SKM-1 (cell line): ENCODE data around the gene RPS19.

Experiments used
- DNase-seq: peaks from one replicate; lab custom pipeline; 2025; ENCODE audit not compliant: unreplicated experiment; lab: John Stamatoyannopoulos, UW

RPS19 gene

DNA sequence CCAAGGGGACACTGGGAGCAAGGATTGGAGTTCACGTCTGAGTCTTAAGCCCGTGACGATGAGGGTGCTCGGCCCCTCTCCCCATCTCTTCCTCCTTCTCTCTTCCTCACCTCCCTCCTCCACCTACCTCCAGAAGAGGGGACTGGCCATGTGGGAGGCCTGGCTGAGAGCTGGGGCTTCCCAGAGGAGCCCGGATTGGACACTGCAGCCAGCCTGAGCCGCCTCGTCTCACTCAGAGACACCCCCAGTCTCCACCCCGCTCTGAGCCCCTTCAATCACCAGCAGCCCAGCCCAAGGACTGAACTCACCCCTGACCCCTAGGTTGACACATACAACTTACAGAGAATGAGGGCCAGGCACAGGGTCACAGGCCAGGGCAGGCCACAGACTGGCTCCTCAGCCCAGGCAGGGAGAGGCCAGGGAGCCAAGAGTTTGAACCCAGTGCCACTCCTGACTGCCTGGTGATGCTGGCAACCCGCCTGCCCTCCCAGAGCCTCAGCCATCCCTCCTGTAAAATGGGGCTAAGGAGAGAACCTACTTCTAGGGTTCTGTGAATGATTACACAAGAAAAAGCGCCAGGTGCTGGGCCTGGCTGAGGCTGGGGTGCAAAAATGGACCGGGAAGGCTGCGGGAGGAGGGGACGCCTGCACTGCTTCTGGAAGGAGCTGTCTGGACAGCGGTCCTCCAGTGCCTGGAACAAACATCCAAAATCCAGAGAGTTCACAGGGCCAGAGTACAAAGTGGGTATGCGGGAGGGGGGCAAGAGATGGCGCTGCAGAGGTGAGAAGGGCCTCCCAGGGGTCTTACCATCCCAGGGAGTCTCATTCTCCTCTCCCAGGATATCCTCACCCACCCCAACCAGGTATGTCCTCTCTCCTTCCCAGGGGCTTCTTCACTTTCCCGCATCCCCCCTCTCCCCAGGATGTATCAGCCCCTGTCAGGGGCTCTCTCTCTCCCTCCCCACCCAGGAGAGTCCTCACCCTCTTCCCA, 18.2 kb downstream of the RPS19 start:
- no peak for DNase-seq

- DNase-seq, result no peak
Observed at GRCh38 chr19:41879080-41879479, 19.0 kb downstream of the RPS19 start.

- no peak for DNase-seq
Observed at GRCh38 chr19:41879670-41880328, 19.7 kb downstream of the RPS19 start.

GRCh38 chr19:41880329-41880708, 20.3 kb downstream of the RPS19 start:
- no peak for DNase-seq

DNA sequence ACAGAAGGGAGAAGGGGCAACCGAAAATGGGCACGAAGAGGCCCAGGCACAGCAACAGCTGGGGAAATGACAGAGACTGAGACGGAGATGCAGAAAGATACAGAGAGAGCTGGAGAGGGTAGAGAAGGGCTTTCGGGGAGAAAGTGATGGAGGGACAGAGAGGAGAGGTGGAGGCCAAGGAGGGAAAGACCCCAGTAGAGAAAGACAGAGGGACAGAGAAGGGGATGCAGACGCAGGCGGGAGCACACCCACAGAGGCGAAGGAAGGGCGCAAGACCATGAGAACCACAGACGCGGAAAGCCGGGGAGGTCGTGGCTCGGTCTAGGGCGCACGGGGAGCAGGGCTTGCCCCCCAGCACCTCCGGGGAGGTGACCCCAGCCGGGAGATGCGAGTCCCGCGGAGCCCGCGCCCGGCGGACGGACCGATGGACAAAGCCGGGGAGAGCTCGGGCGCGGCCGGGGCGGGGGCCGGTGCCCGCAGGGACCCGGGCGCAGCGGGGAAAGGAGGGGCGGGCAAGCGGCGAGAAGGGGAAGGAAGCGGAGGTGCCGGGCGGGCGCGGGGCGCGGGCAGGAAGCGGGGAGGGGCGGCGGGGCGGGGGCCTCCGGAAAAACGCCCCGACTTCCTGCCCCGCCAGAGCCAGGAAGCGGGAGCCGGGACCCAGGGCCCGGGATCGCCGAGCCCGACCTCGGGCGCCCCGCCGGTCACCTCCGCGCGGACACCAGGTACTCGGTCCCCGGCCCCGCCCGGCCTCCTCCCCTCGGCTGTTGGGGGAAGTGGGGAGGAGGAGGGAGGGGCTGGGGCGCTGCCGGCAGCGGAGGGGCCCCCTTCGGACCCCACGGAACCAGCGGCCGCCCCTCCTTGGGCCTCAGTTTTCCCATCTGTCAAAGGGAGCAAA, 22.8 kb downstream of the RPS19 start, which contains the start of gene ARHGEF1:
Gene ARHGEF1, plus strand, starts transcription at position 617 of the 895 bp plus-strand sequence. CDS start 4,899 bp downstream, outside the sequence.
- peak; percentile 17 for DNase-seq

DNA sequence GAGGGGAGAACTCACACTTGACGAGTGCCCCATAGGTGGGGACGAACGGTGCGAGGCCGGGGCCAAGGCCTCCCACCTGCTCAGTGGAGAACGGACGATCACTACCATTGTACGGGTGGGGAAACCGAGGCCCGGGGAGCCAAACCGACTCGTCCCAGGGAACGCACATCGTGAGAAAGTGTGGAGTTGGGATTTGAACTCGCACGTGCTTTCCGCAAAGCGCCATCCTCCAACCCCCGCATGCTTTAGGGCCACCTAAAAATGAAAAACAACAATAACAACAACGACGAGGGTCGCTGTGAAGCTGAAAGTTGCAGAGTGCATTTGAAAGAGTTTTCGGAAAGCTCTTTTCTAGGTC, 23.4 kb downstream of the RPS19 start:
- no peak for DNase-seq

DNA sequence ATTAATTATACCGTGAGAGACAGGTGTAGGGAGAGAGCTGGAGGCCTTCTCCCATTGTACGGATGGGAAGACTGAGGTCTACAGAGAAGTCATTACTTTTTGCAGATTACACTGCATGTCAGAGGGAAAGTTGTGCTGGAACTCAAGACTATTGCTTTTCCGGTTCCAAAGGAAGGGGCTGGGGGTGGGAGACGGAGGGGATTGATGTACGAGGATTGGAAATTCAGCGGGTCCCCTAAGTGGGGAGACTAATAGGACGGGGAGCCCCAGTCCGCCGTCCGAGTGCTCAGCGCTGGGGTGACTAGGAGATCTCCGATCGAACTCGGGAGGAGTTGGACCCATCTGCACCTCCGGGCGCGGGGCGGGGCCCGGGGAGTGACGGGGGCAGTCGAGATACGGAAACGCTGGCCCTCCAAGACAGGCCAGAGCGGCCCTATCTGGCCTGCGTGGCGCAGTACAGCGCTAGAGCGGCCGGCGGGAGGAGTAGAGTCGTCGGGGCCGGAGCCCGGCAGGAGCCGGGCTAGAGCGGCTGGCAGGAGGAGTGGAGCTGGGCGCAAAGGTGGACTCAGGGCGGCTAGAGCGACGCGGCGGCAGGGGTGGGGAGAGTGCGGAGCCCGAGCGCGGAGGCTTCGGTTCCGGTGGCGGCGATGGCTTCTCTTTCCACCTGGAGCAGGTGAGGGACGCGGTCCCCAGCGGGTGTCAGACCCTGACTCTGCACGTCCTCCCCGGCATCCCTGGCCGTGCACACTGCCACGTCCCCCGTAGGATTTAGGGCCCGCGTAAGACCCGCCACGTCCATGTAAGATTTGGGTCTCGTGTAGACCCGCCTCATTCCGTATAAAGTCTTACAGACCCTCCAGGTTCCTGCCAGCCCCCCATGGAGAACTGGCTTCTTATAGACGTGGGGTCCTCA, 24.0 kb downstream of the RPS19 start:
- DNase-seq, result peak; percentile 56

- no peak for DNase-seq
Observed at GRCh38 chr19:41886761-41887710, 27.0 kb downstream of the RPS19 start.

DNA sequence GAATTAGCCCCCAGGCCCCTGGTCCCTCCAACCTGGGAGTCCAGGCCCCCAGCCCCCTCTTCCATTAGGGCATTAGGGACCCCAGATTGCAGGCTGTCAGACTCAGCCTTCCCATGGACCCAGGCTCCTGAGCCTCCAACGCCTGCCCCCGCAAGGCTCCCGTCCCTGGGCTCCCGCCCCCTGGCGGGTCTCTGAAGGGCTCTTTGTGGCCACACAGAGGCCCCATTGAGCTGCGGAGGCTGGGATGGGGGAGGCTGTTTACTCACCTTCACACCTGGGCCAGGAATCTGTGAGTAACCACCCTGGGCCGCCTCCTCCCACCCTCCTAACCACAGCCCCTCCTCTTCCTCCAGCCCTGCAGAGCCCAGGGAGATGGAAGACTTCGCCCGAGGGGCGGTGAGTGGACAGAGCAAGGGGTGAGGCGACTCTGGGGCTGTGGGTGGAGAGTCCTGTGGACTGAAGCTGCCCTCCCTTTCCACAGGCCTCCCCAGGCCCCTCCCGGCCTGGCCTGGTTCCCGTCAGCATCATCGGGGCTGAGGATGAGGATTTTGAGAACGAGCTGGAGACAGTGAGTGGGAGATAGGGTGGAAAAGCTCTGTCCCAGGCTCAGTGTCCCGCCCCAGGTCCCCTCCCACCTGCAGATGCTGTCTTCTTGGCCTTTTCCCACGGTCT, 27.8 kb downstream of the RPS19 start:
- no peak for DNase-seq

GRCh38 chr19:41888926-41889325, 28.9 kb downstream of the RPS19 start:
- DNase-seq, result no peak

GRCh38 chr19:41889896-41890295, 29.8 kb downstream of the RPS19 start:
- DNase-seq, result no peak

GRCh38 chr19:41890936-41891335, 30.9 kb downstream of the RPS19 start:
- DNase-seq, result no peak

DNA sequence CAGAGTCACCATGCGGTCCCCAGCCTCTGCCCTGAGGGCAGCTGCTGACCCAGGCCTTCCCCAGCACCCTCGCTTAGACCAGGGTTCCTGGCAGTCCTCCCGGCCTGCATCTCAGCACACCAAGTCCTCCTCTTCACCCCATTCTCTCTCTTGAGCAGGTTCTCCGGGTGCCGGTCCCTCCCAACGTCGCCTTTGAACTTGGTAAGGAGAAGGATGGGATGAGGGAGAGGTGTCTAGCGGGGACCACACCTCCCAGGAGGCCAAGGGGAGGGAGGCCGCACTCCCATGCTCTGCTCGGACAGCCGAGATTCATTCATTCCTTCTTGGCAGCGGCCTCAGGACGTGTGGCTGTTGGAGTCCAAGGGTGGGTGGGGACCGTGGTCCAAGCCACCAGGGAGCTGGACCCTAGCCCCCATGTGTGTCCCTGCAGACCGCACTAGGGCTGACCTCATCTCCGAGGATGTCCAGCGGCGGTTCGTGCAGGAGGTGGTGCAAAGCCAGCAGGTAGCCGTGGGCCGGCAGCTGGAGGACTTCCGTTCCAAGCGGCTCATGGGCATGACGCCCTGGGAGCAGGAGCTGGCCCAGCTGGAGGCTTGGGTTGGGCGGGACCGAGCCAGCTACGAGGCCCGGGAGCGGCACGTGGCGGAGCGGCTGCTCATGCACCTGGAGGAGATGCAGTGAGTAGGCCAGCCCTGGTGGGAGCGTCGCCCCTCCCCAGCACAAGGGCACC, 32.3 kb downstream of the RPS19 start:
- DNase-seq, result no peak

DNA sequence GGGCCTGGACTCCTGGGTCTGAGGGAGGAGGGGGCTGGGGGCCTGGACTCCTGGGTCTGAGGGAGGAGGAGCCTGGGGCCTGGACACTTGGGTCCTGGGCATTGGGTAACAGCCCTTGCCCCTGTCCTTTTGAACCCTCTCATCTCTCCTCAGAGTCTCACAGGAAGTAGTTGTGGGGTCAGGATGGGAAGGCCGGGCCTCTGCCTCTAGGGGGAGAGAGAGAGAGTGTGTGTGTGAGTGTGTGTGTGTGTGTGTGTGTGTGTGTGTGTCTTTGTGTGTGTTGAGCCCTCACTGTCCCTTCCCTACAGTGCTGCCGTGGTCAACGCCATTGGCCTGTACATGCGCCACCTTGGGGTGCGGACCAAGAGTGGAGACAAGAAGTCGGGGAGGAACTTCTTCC, 33.8 kb downstream of the RPS19 start:
- DNase-seq, result no peak

GRCh38 chr19:41894350-41894749, 34.3 kb downstream of the RPS19 start:
- DNase-seq, result no peak

- no peak for DNase-seq
Observed at GRCh38 chr19:41895745-41896580, 35.9 kb downstream of the RPS19 start.

GRCh38 chr19:41896581-41896942, 36.5 kb downstream of the RPS19 start:
- no peak for DNase-seq
